Adrenal gland (tissue), 12 donors: Measurements from ENCODE around the gene CNTNAP2. TPM values are rescaled to one million over a fixed set of nuclear protein-coding genes. Genes with fewer than 3 reads are reported as not detected.
"Not testable (repeated sequence)": the region's sequence is repeated elsewhere in the genome, so short reads cannot be mapped to it uniquely, and the experiment has no call there.

Source experiments
- DNase-seq, 7 donors: peaks; one replicate each; pipeline ENCODE4 v3.0.0-alpha.2; 2019 to 2020
- H3K27ac ChIP-seq, 5 donors: fragments of 200-600 bp; sonication (generic) in 4 of 5; 1 replicate in 3 of 5; 2 replicates in 2 of 5; pipeline versions ENCODE4 v1.5.1 to v1.8.0; 2016 to 2020; ENCODE audit warnings: mild to moderate bottlenecking in 1 of 5
- H3K27me3 ChIP-seq: fragments of 200-600 bp; 2 replicates; pipeline ENCODE4 v1.8.0; 2021
- H3K36me3 ChIP-seq, 2 donors: fragments of 200-600 bp; replicated peaks in 1 of 2; 1 replicate in 1 of 2; 2 replicates in 1 of 2; pipeline versions ENCODE4 v1.5.1 to v1.8.0; 2018 to 2022
- H3K4me1 ChIP-seq, 2 donors: fragments of 200-600 bp; replicated peaks in 1 of 2; 1 replicate in 1 of 2; 2 replicates in 1 of 2; pipeline versions ENCODE4 v1.5.1 to v1.8.0; 2018 to 2021
- H3K4me3 ChIP-seq, 4 donors: fragments of 200-600 bp; sonication (generic) in 3 of 4; one replicate each; pipeline ENCODE4 v1.5.1; 2016 to 2018
- H3K9me3 ChIP-seq, 3 donors: fragments of 200-600 bp; sonication (generic) in 1 of 3; replicated peaks in 1 of 3; 1 replicate in 2 of 3; 2 replicates in 1 of 3; pipeline versions ENCODE4 v1.5.1 to v1.8.0; 2016 to 2021
- CTCF ChIP-seq, 6 experiments: fragments of 450-650 bp in 4 of 6; fragments of 200-600 bp in 2 of 6; sonication (generic) in 1 of 6; IDR thresholded peaks; 1 replicate in 5 of 6; 2 replicates in 1 of 6; pipeline versions ENCODE4 v1.5.1 to v1.8.0; 2016 to 2021; ENCODE audit warnings: antibody characterized with exemption in 6 of 6, mild to moderate bottlenecking in 2 of 6, moderate library complexity in 1 of 6
- POLR2A ChIP-seq, 2 donors: fragments of 450-650 bp; IDR thresholded peaks; one replicate each; pipeline ENCODE4 v1.6.1; 2017; ENCODE audit warnings: antibody characterized with exemption in 2 of 2, mild to moderate bottlenecking in 2 of 2, moderate library complexity in 1 of 2
- WGBS, 4 donors: extraction: QIAGEN DNeasy Blood & Tissue Kit in 2 of 4; methylation state at CpG; one replicate each; pipeline versions ENCODE4 v1.1.5 to v1.1.7; 2013 to 2017; 5-methylcytosine and 5-hydroxymethylcytosine counted together
- intact Hi-C, 2 donors: fragments of 100-400 bp; cut with DNase I; formaldehyde crosslinking; loops; one replicate each; pipeline versions ENCODE4 v1.14.1 to v1.15.0; 2022 to 2023
- polyA plus RNA-seq, 3 donors: library from polyadenylated mRNA; stranded (reverse); fragments of 200-250 nt in 2 of 3; fragments of 350-450 nt in 1 of 3; fragmentation: Illumina TruSeq in 1 of 3; extraction: RNeasy Lipid Tissue Mini Kit (QIAGEN cat#74804) in 1 of 3; gene quantifications; one replicate each; pipeline ENCODE4 v1.2.3, GENCODE V29; 2013 to 2014
- total RNA-seq, 9 donors: library from RNA; depleted of rRNA in 4 of 9; stranded (reverse); fragments of >200 nt in 4 of 9; fragments of 120-200 nt in 1 of 9; fragmentation: NEBNext Ultra II Directional in 1 of 9; extraction: Animal tissue kit (Norgen Biotek cat#: 25700) in 1 of 9; gene quantifications; one replicate each; pipeline versions ENCODE4 v1.1.0 to v1.2.4, GENCODE V29; 2013 to 2023
- donor health status: healthy with polysubstance abuse.
- donor health status: Bipolar disorder and iron deficiency.
- donor health status: DM: yes; HTN: yes; CAD: no.
- donor health status: DM: no; HTN: no; CAD: no.
- donor health status: DM: no; HTN: no; CAD: no.
- donor health status: DM: yes; HTN: yes; CAD: no.

Gene CNTNAP2
- total and polyA plus RNA-seq, 12 donors: 0.14 to 6.3 (median 1.8) TPM; not detected in 2

DNA sequence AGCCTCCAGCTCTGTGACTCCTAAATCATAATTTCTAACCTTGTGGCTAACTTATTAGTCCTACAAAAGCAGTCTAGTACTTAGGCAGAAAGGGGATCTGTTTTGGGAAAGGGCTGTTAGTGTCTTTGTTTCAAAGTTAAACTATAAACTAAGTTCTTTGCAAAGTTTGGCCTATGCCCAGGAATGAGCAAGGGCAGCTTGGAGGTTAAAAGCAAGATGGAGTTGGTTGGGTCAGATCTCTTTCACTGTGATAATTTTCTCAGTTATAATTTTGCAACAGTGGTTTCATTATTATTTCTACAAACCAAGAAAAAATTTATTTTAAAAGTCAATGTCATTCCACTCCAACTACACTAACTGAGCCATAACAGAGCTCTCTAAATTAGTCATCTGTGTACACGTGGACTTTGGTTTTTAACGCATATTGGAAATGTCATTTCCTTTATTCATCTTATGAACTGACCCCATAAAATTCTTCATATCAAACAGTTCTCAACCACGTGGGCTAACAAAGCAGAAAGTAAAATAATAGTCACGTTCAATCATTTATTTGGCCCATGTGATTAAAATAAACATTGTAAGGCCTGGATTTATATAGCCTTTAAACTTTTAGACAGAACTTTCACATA lies 2330.7 kb downstream of the CNTNAP2 start:
- no peaks in the 10 kb centered on the region for H3K36me3 ChIP-seq
- no peak overlapping the region for H3K4me3 ChIP-seq
- intact Hi-C loops: no loop called here
- DNase-seq: no peak
- H3K27ac ChIP-seq: no peak overlapping the region
- 49 to 65% (median 55%) methylated on average over 4 of the region's 4 CpGs for WGBS, 4 donors
- H3K9me3 ChIP-seq: no peaks in the 10 kb centered on the region
- no peaks in the 10 kb centered on the region for H3K27me3 ChIP-seq
- TF ChIP-seq POLR2A (IDR thresholded peaks at IDR 0.05): no peak
- no peak for TF ChIP-seq CTCF (IDR thresholded peaks at IDR 0.05)
- H3K4me1 ChIP-seq: no peaks in the 10 kb centered on the region

DNA sequence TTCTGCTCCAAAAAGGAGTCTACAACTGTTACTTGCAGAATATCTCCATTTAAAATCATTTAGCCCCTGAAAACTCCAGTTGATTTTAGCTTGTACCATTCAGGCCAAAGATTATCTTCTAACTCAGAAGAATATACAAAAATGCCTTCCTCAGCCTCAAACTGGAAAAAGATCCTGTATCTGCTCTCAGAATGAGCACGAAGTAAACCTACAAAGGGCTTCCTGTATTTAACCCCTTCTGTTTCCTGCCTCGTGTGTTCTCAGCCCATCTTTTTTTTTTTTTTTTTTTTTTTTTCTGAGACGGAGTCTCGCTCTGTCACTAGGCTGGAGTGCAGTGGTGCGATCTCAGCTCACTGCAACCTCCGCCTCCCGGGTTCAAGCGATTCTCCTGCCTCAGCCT lies 2334.9 kb downstream of the CNTNAP2 start:
- H3K27ac ChIP-seq, H3K36me3 ChIP-seq, intact Hi-C loops, H3K9me3 ChIP-seq, H3K27me3 ChIP-seq, H3K4me3 ChIP-seq, DNase-seq, H3K4me1 ChIP-seq: not testable (repeated sequence)
- 45 to 78% (median 75%) methylated on average over 2 to 8 of the region's 8 CpGs for WGBS, 4 donors

- no peak for DNase-seq
- no peaks in the 10 kb centered on the region for H3K36me3 ChIP-seq
- TF ChIP-seq POLR2A (IDR thresholded peaks at IDR 0.05) (no peak), CTCF (IDR thresholded peaks at IDR 0.05) (no peak)
- no peak overlapping the region for H3K4me3 ChIP-seq
- H3K27ac ChIP-seq: no peak overlapping the region
- H3K27me3 ChIP-seq: no peaks in the 10 kb centered on the region
- WGBS, 4 donors: 84 to 100% (median 85%) methylated on average over 1 to 8 of the region's 8 CpGs
- no peaks in the 10 kb centered on the region for H3K9me3 ChIP-seq
- intact Hi-C loops: no loop called here
- no peaks in the 10 kb centered on the region for H3K4me1 ChIP-seq
Measured at GRCh38 chr7:148456351-148456750, 2339.8 kb downstream of the CNTNAP2 start.

DNA sequence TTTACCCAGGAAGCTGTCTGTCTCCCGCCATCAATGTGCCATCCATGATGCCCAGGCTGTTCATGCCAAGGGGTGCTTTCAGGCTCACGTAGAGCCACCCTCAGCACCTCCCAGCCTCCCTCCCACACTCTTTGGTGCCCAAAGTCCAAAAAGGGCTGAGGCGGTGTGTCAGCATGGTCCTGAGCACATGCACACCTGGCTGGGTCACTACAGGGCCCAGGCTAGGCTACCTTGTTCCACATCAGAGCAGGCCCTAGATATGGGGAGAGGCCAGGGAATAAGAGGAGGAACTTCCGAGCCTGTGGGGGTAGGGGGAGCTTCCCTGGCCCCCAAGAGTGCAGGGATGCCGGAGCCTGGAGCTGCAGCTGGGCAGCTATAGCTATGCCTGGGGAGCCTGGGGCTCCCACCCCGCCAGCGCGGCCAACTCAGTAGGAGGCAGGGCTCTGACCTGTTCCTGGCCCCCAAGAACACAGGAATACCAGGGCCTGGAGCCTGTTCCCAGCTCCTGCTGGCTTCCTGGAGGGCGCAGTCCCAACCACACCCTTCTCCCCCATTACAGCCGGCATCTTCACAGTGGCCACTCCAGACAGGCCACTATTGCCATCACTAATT lies 2340.8 kb downstream of the CNTNAP2 start:
- Histone ChIP-seq H3K27me3 (no peaks in the 10 kb centered on the region), H3K4me1 (no peaks in the 10 kb centered on the region), H3K9me3 (no peaks in the 10 kb centered on the region), H3K4me3 (no peak overlapping the region), H3K27ac (no peak overlapping the region), H3K36me3 (no peaks in the 10 kb centered on the region)
- WGBS, 4 donors: 92 to 98% (median 94%) methylated on average over 5 to 10 of the region's 10 CpGs
- intact Hi-C loops: no loop called here
- no peak for TF ChIP-seq POLR2A (IDR thresholded peaks at IDR 0.05)
- no peak for TF ChIP-seq CTCF (IDR thresholded peaks at IDR 0.05)
- no peak for DNase-seq

GRCh38 chr7:148458263-148458662 lies 2341.7 kb downstream of the CNTNAP2 start:
- H3K4me1 ChIP-seq: no peaks in the 10 kb centered on the region

More at GRCh38 chr7:148458263-148458662, 2341.7 kb downstream of the CNTNAP2 start:
- no peak for DNase-seq
- Histone ChIP-seq H3K27ac (no peak overlapping the region), H3K9me3 (no peaks in the 10 kb centered on the region), H3K36me3 (no peaks in the 10 kb centered on the region), H3K4me3 (no peak overlapping the region), H3K27me3 (no peaks in the 10 kb centered on the region)
- TF ChIP-seq CTCF (IDR thresholded peaks at IDR 0.05) (no peak), POLR2A (IDR thresholded peaks at IDR 0.05) (no peak)
- intact Hi-C loops: no loop called here
